WTC11 (cell line): ENCODE data around the gene XRCC4. TPM values are rescaled to one million over a fixed set of nuclear protein-coding genes. Genes with fewer than 3 reads are reported as not detected.

Experiments used
- ATAC-seq: fragments of 200-7000 bp; cut with Tn5 transposase; 2 replicates; pipeline ENCODE4 v1.10.0; 2021; ENCODE audit warnings: mild to moderate bottlenecking, moderate library complexity
- CTCF ChIA-PET: fragments of 300-600 bp; sonication (Branson Sonifier 250); formaldehyde crosslinking; loops from one replicate; lab custom pipeline; 2021; ENCODE audit warnings: antibody characterized with exemption; lab: Charles Lee
- POLR2A ChIA-PET: fragments of 350-600 bp; sonication (Branson Sonifier 250); formaldehyde crosslinking; loops from one replicate; lab custom pipeline; 2021; ENCODE audit warnings: antibody characterized with exemption; lab: Charles Lee
- DNase-seq: peaks from one replicate; pipeline ENCODE4 v3.0.0; 2021; ENCODE audit warnings: low spot score
- H3K27ac Mint-ChIP-seq: 2 replicates; pipeline ENCODE4 v1.8.0; 2021; ENCODE audit warnings: mixed read lengths
- H3K27me3 Mint-ChIP-seq: 2 replicates; pipeline ENCODE4 v1.8.0; 2021; ENCODE audit warnings: low read depth, mild to moderate bottlenecking, moderate library complexity, mixed read lengths
- H3K36me3 Mint-ChIP-seq: 2 replicates; pipeline ENCODE4 v1.8.0; 2021; ENCODE audit warnings: mixed read lengths
- H3K4me1 Mint-ChIP-seq: 2 replicates; pipeline ENCODE4 v1.8.0; 2022; ENCODE audit warnings: mixed read lengths
- H3K4me3 Mint-ChIP-seq: 2 replicates; pipeline ENCODE4 v1.8.0; 2021; ENCODE audit warnings: mild to moderate bottlenecking, moderate library complexity, mixed read lengths
- H3K9me3 Mint-ChIP-seq: 2 replicates; pipeline ENCODE4 v1.8.0; 2021; ENCODE audit warnings: mixed read lengths
- ATF1 ChIP-seq: sonication (generic); formaldehyde crosslinking; IDR thresholded peaks from 2 replicates; pipeline ENCODE4 v1.8.1; 2023; ENCODE audit warnings: mild to moderate bottlenecking, moderate library complexity, missing genetic modification reagents
- CBFB ChIP-seq: sonication (generic); formaldehyde crosslinking; IDR thresholded peaks from 2 replicates; pipeline ENCODE4 v1.8.1; 2022; ENCODE audit warnings: mild to moderate bottlenecking, low read depth, missing genetic modification reagents
- E2F1 ChIP-seq: sonication (generic); formaldehyde crosslinking; IDR thresholded peaks from 2 replicates; pipeline ENCODE4 v1.8.0; 2022; ENCODE audit warnings: mild to moderate bottlenecking, missing genetic modification reagents
- ESRRA ChIP-seq: sonication (generic); formaldehyde crosslinking; IDR thresholded peaks from 2 replicates; pipeline ENCODE4 v1.8.1; 2022; ENCODE audit warnings: mild to moderate bottlenecking, missing genetic modification reagents, borderline replicate concordance
- ETV6 ChIP-seq: sonication (generic); formaldehyde crosslinking; IDR thresholded peaks from 2 replicates; pipeline ENCODE4 v1.8.1; 2022; ENCODE audit warnings: mild to moderate bottlenecking, missing genetic modification reagents
- JAZF1 ChIP-seq: fragments of 250-450 bp; sonication (Bioruptor Pico); IDR thresholded peaks from 2 replicates; pipeline ENCODE4 v1.9.0; 2021; ENCODE audit warnings: moderate library complexity, mild to moderate bottlenecking, inconsistent platforms
- JUN ChIP-seq: sonication (generic); formaldehyde crosslinking; IDR thresholded peaks from 2 replicates; pipeline ENCODE4 v1.8.0; 2023; ENCODE audit warnings: mild to moderate bottlenecking, missing genetic modification reagents
- MYBL2 ChIP-seq: sonication (generic); formaldehyde crosslinking; IDR thresholded peaks from 2 replicates; pipeline ENCODE4 v1.8.1; 2023; ENCODE audit warnings: mild to moderate bottlenecking, moderate library complexity, missing genetic modification reagents
- NFE2L1 ChIP-seq: sonication (generic); formaldehyde crosslinking; IDR thresholded peaks from 2 replicates; pipeline ENCODE4 v1.8.1; 2023; ENCODE audit warnings: missing genetic modification reagents
- PRDM15 ChIP-seq: sonication (generic); formaldehyde crosslinking; IDR thresholded peaks from 2 replicates; pipeline ENCODE4 v1.8.0; 2022; ENCODE audit warnings: missing genetic modification reagents
- SOX15 ChIP-seq: fragments of 250-450 bp; sonication (Bioruptor Pico); IDR thresholded peaks from 2 replicates; pipeline ENCODE4 v1.9.0; 2021; ENCODE audit warnings: mild to moderate bottlenecking
- TP53 ChIP-seq: sonication (generic); formaldehyde crosslinking; IDR thresholded peaks from 2 replicates; pipeline ENCODE4 v1.8.1; 2023; ENCODE audit warnings: mild to moderate bottlenecking, missing genetic modification reagents
- ZNF121 ChIP-seq: sonication (generic); formaldehyde crosslinking; IDR thresholded peaks from 2 replicates; pipeline ENCODE4 v1.8.0; 2023; ENCODE audit warnings: missing genetic modification reagents
- ZNF263 ChIP-seq: sonication (generic); formaldehyde crosslinking; IDR thresholded peaks from 2 replicates; pipeline ENCODE4 v1.8.1; 2022; ENCODE audit warnings: low read depth, mild to moderate bottlenecking, moderate library complexity, missing genetic modification reagents
- ZNF425 ChIP-seq: fragments of 250-450 bp; sonication (Bioruptor Pico); conservative IDR thresholded peaks from 2 replicates; pipeline ENCODE4 v1.9.0; 2021; ENCODE audit warnings: mild to moderate bottlenecking
- total RNA-seq: library from RNA; stranded (reverse); gene quantifications from 3 replicates; pipeline ENCODE4 v1.2.3, GENCODE V29; 2021
- TF ChIP-seq, protein P1 (sequence below): sonication (generic); formaldehyde crosslinking; IDR thresholded peaks from 2 replicates; pipeline ENCODE4 v1.8.1; 2022; ENCODE audit warnings: missing genetic modification reagents, borderline replicate concordance
- TF ChIP-seq, protein P2 (sequence below): fragments of 250-450 bp; sonication (Bioruptor Pico); IDR thresholded peaks from 2 replicates; pipeline ENCODE4 v1.9.0; 2021; ENCODE audit warnings: moderate library complexity, mild to moderate bottlenecking, inconsistent platforms, borderline replicate concordance
- TF ChIP-seq, protein P3 (sequence below): sonication (generic); formaldehyde crosslinking; IDR thresholded peaks from 2 replicates; pipeline ENCODE4 v1.8.1; 2022; ENCODE audit warnings: low read depth, missing genetic modification reagents, borderline replicate concordance
- TF ChIP-seq, protein P4 (sequence below): fragments of 200-600 bp; IDR thresholded peaks from 2 replicates; pipeline ENCODE4 v1.8.0; 2022; ENCODE audit warnings: antibody characterized with exemption

Gene XRCC4
- total RNA-seq, 1 experiment from 2014 or later: 13.5 TPM

- CTCF ChIA-PET: no interaction called here
- no peak overlapping the region for H3K27ac Mint-ChIP-seq
- POLR2A ChIA-PET: no interaction called here
- no peak for ATAC-seq
- no peaks in the 10 kb centered on the region for H3K36me3 Mint-ChIP-seq
- peaks cover 21% of the 10 kb centered on the region for H3K4me1 Mint-ChIP-seq
- no peak overlapping the region for H3K4me3 Mint-ChIP-seq
- peaks cover 13% of the 10 kb centered on the region for H3K9me3 Mint-ChIP-seq
- TF ChIP-seq JUN (CRISPR knock-in tag) (no peak), ESRRA (CRISPR knock-in tag) (no peak), E2F1 (CRISPR knock-in tag) (no peak), ETV6 (CRISPR knock-in tag) (no peak), NFE2L1 (CRISPR knock-in tag) (no peak), ZNF121 (CRISPR knock-in tag) (no peak), ATF1 (CRISPR knock-in tag) (no peak), ZNF263 (CRISPR knock-in tag) (no peak), TP53 (CRISPR knock-in tag) (no peak), MYBL2 (no peak)
- TF ChIP-seq, protein P1, sequence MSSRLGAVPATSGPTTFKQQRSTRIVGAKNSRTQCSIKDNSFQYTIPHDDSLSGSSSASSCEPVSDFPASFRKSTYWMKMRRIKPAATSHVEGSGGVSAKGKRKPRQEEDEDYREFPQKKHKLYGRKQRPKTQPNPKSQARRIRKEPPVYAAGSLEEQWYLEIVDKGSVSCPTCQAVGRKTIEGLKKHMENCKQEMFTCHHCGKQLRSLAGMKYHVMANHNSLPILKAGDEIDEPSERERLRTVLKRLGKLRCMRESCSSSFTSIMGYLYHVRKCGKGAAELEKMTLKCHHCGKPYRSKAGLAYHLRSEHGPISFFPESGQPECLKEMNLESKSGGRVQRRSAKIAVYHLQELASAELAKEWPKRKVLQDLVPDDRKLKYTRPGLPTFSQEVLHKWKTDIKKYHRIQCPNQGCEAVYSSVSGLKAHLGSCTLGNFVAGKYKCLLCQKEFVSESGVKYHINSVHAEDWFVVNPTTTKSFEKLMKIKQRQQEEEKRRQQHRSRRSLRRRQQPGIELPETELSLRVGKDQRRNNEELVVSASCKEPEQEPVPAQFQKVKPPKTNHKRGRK (CRISPR knock-in tag): no peak
- TF ChIP-seq, all 79 proteins: peak for 0
- DNase-seq: no peak
- H3K27me3 Mint-ChIP-seq: no peaks in the 10 kb centered on the region
Observed at GRCh38 chr5:83374547-83374946, 297.2 kb downstream of the XRCC4 start.

DNA sequence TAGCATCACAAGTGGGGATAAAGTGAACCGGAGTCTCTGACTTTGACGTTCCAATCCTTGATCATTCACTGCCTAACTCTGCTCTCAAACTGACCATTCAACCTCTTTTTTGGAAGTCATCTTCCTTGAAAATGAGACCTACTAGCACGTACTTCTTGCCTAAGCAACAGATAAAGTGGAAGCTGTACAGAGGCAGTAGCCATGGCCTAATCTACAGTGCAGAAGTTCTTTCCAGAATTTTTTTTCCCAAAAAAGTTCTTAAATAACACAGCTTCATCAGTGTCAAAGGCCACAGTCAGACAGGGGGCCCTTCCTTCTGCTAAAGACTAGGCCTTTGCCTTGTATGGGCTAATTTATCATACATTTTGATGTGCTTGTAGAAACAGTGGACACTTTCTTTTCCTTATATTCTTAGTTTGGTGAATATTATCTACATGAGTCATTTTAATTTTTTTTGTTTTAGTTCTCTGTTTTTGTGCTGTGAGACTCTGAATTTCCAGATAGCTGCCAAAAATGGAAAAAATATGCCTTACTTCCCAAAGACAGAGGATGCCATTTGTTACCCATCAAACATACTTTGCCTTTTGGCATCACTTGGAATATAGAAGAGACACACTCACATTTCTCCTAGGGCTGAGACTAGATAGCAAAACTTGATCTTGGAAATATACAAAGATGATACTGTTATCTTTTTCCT, 297.9 kb downstream of the XRCC4 start:
- ChIA-PET POLR2A (no interaction called here), CTCF (no interaction called here)
- H3K27ac Mint-ChIP-seq: no peak overlapping the region
- TF ChIP-seq, protein P1 (CRISPR knock-in tag): no peak
- TF ChIP-seq ZNF425 (CRISPR knock-in tag): no peak
- TF ChIP-seq JAZF1 (CRISPR knock-in tag): no peak
- no peak for TF ChIP-seq SOX15 (CRISPR knock-in tag)
- TF ChIP-seq, protein P2, sequence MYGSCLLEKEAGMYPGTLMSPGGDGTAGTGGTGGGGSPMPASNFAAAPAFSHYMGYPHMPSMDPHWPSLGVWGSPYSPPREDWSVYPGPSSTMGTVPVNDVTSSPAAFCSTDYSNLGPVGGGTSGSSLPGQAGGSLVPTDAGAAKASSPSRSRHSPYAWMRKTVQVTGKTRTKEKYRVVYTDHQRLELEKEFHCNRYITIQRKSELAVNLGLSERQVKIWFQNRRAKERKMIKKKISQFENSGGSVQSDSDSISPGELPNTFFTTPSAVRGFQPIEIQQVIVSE (CRISPR knock-in tag): no peak
- no peak for TF ChIP-seq ETV6 (CRISPR knock-in tag)
- no peak for TF ChIP-seq ATF1 (CRISPR knock-in tag)
- no peak for TF ChIP-seq PRDM15 (CRISPR knock-in tag)
- TF ChIP-seq CBFB (CRISPR knock-in tag): no peak
- TF ChIP-seq, protein P3, sequence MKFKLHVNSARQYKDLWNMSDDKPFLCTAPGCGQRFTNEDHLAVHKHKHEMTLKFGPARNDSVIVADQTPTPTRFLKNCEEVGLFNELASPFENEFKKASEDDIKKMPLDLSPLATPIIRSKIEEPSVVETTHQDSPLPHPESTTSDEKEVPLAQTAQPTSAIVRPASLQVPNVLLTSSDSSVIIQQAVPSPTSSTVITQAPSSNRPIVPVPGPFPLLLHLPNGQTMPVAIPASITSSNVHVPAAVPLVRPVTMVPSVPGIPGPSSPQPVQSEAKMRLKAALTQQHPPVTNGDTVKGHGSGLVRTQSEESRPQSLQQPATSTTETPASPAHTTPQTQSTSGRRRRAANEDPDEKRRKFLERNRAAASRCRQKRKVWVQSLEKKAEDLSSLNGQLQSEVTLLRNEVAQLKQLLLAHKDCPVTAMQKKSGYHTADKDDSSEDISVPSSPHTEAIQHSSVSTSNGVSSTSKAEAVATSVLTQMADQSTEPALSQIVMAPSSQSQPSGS: no peak
- TF ChIP-seq, protein P4, sequence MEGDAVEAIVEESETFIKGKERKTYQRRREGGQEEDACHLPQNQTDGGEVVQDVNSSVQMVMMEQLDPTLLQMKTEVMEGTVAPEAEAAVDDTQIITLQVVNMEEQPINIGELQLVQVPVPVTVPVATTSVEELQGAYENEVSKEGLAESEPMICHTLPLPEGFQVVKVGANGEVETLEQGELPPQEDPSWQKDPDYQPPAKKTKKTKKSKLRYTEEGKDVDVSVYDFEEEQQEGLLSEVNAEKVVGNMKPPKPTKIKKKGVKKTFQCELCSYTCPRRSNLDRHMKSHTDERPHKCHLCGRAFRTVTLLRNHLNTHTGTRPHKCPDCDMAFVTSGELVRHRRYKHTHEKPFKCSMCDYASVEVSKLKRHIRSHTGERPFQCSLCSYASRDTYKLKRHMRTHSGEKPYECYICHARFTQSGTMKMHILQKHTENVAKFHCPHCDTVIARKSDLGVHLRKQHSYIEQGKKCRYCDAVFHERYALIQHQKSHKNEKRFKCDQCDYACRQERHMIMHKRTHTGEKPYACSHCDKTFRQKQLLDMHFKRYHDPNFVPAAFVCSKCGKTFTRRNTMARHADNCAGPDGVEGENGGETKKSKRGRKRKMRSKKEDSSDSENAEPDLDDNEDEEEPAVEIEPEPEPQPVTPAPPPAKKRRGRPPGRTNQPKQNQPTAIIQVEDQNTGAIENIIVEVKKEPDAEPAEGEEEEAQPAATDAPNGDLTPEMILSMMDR: no peak

More for the DNA sequence above, 297.9 kb downstream of the XRCC4 start:
- no peak overlapping the region for H3K4me3 Mint-ChIP-seq
- ATAC-seq (no peak), DNase-seq (no peak)
- no peaks in the 10 kb centered on the region for H3K36me3 Mint-ChIP-seq
- H3K27me3 Mint-ChIP-seq: no peaks in the 10 kb centered on the region
- peaks cover 13% of the 10 kb centered on the region for H3K9me3 Mint-ChIP-seq
- H3K4me1 Mint-ChIP-seq: peaks cover 27% of the 10 kb centered on the region
